Neural progenitor cell (in vitro differentiated cells): ENCODE measurements around the gene RIPOR2.

ENCODE experiments used
- EZH2 ChIP-seq: fragments of 200-600 bp; sonication (generic); IDR thresholded peaks from 2 replicates; pipeline ENCODE4 v1.6.1; 2017; ENCODE audit warnings: antibody characterized with exemption, mild to moderate bottlenecking, moderate library complexity
- EZH2phosphoT487 ChIP-seq: fragments of 200-600 bp; sonication (generic); IDR thresholded peaks from 2 replicates; pipeline ENCODE4 v1.6.1; 2017; ENCODE audit warnings: antibody characterized with exemption
- TF ChIP-seq, protein P1 (sequence below): fragments of 200-600 bp; sonication (generic); IDR thresholded peaks from 2 replicates; pipeline ENCODE4 v1.5.1; 2017; ENCODE audit warnings: antibody characterized with exemption, mild to moderate bottlenecking

DNA sequence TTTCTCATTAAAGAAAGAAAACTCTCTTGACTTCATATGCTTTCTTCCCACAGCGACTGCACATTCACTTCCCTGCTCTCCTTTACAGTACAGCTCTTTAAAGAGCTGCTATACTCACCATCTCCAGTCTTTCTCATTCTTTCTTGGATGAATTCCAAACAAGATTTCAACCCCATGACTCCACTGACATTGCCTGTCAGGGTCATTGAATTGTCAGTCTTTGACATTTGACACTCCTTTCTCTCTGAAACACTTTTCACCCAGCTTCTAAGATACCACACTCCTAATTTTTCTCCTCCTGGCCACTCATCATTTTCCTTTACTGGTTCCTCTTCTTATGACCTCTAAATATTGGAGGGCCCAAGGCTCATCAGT, 136.2 kb downstream of the RIPOR2 start:
- TF ChIP-seq, protein P1, sequence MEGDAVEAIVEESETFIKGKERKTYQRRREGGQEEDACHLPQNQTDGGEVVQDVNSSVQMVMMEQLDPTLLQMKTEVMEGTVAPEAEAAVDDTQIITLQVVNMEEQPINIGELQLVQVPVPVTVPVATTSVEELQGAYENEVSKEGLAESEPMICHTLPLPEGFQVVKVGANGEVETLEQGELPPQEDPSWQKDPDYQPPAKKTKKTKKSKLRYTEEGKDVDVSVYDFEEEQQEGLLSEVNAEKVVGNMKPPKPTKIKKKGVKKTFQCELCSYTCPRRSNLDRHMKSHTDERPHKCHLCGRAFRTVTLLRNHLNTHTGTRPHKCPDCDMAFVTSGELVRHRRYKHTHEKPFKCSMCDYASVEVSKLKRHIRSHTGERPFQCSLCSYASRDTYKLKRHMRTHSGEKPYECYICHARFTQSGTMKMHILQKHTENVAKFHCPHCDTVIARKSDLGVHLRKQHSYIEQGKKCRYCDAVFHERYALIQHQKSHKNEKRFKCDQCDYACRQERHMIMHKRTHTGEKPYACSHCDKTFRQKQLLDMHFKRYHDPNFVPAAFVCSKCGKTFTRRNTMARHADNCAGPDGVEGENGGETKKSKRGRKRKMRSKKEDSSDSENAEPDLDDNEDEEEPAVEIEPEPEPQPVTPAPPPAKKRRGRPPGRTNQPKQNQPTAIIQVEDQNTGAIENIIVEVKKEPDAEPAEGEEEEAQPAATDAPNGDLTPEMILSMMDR, result no peak
- TF ChIP-seq EZH2 (no peak), EZH2phosphoT487 (no peak)
